Measurements from ENCODE around the gene LRIG3.

GRCh38 chr12:58942345-58942744 is 22.0 kb upstream of the LRIG3 start:
- TF ChIP-seq JUND (IDR thresholded peaks at IDR 0.05), result no peak
- TF ChIP-seq, protein P1, sequence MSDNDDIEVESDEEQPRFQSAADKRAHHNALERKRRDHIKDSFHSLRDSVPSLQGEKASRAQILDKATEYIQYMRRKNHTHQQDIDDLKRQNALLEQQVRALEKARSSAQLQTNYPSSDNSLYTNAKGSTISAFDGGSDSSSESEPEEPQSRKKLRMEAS (IDR thresholded peaks at IDR 0.05; ENCODE audit: low read depth), result no peak
- TF ChIP-seq, protein P2, sequence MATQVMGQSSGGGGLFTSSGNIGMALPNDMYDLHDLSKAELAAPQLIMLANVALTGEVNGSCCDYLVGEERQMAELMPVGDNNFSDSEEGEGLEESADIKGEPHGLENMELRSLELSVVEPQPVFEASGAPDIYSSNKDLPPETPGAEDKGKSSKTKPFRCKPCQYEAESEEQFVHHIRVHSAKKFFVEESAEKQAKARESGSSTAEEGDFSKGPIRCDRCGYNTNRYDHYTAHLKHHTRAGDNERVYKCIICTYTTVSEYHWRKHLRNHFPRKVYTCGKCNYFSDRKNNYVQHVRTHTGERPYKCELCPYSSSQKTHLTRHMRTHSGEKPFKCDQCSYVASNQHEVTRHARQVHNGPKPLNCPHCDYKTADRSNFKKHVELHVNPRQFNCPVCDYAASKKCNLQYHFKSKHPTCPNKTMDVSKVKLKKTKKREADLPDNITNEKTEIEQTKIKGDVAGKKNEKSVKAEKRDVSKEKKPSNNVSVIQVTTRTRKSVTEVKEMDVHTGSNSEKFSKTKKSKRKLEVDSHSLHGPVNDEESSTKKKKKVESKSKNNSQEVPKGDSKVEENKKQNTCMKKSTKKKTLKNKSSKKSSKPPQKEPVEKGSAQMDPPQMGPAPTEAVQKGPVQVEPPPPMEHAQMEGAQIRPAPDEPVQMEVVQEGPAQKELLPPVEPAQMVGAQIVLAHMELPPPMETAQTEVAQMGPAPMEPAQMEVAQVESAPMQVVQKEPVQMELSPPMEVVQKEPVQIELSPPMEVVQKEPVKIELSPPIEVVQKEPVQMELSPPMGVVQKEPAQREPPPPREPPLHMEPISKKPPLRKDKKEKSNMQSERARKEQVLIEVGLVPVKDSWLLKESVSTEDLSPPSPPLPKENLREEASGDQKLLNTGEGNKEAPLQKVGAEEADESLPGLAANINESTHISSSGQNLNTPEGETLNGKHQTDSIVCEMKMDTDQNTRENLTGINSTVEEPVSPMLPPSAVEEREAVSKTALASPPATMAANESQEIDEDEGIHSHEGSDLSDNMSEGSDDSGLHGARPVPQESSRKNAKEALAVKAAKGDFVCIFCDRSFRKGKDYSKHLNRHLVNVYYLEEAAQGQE (IDR thresholded peaks at IDR 0.05; ENCODE audit: low read depth, low read length), result no peak
- TF ChIP-seq POLR2AphosphoS5 (IDR thresholded peaks at IDR 0.05; ENCODE audit: low read depth, low read length), result no peak
- no peak for TF ChIP-seq RCOR1 (IDR thresholded peaks at IDR 0.05; ENCODE audit: low read length)
- TF ChIP-seq, protein P3, sequence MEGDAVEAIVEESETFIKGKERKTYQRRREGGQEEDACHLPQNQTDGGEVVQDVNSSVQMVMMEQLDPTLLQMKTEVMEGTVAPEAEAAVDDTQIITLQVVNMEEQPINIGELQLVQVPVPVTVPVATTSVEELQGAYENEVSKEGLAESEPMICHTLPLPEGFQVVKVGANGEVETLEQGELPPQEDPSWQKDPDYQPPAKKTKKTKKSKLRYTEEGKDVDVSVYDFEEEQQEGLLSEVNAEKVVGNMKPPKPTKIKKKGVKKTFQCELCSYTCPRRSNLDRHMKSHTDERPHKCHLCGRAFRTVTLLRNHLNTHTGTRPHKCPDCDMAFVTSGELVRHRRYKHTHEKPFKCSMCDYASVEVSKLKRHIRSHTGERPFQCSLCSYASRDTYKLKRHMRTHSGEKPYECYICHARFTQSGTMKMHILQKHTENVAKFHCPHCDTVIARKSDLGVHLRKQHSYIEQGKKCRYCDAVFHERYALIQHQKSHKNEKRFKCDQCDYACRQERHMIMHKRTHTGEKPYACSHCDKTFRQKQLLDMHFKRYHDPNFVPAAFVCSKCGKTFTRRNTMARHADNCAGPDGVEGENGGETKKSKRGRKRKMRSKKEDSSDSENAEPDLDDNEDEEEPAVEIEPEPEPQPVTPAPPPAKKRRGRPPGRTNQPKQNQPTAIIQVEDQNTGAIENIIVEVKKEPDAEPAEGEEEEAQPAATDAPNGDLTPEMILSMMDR (IDR thresholded peaks at IDR 0.05), result no peak
- TF ChIP-seq TAF1 (IDR thresholded peaks at IDR 0.05; ENCODE audit: borderline replicate concordance, low read depth, low read length), result no peak
- no peak for TF ChIP-seq SMC3 (IDR thresholded peaks at IDR 0.05; ENCODE audit: low read depth, low read length)
- TF ChIP-seq YY1 (IDR thresholded peaks at IDR 0.05; ENCODE audit: low read depth), result no peak
- TF ChIP-seq RXRA (IDR thresholded peaks at IDR 0.05; ENCODE audit: borderline replicate concordance, low read depth), result no peak
- no peak for TF ChIP-seq NFIC (IDR thresholded peaks at IDR 0.05; ENCODE audit: borderline replicate concordance)
- no peak for TF ChIP-seq USF2 (IDR thresholded peaks at IDR 0.05; ENCODE audit: borderline replicate concordance, low read depth, low read length)
- TF ChIP-seq NRF1 (IDR thresholded peaks at IDR 0.05; ENCODE audit: low read depth, low read length), result no peak

Measured in SK-N-SH (cell line).